GM18505 (cell line): Measurements from ENCODE around the gene ASPDH.

Experiments used
- ATAC-seq: cut with Tn5 transposase; IDR thresholded peaks from one replicate; pipeline ENCODE4 v1.9.1; 2021; ENCODE audit not compliant: unreplicated experiment
- POLR2A ChIP-seq: IDR thresholded peaks from 4 replicates; pipeline ENCODE4 v1.6.1; 2011; ENCODE audit warnings: borderline replicate concordance; ENCODE audit not compliant: insufficient read depth, insufficient read length; ENCODE audit errors: extremely low read depth

ASPDH gene

GRCh38 chr19:50490411-50490811 lies 23.3 kb downstream of the ASPDH start:
- no peak for ATAC-seq
- no peak for TF ChIP-seq POLR2A

DNA sequence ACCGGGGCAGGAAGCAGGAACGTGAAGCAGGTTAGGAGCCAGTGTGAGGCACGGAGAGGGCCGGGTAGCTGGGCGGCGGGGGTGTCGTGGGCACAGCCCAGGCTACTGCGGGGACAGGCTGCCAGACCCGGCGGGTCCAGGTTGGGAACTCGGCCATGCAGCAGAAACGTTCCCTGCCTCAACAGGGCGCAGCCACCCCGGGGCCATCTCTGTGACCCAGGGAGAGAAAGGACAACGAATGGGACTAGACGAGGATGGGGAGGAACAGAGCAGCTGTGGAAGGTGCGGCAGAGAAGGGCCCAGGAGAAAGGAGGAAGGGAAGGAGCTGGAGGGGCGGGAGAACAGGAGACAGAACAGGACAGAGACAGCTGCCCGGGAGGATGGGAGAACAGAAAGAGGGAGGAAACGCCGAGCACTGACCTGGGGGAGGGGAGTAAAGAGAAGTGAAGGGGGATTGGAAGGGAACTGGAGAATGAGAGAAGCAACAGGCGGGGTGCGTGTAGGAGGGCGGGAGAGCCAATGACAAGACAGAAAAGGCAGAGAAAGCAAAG lies 24.2 kb downstream of the ASPDH start:
- TF ChIP-seq POLR2A: no peak
- no peak for ATAC-seq

DNA sequence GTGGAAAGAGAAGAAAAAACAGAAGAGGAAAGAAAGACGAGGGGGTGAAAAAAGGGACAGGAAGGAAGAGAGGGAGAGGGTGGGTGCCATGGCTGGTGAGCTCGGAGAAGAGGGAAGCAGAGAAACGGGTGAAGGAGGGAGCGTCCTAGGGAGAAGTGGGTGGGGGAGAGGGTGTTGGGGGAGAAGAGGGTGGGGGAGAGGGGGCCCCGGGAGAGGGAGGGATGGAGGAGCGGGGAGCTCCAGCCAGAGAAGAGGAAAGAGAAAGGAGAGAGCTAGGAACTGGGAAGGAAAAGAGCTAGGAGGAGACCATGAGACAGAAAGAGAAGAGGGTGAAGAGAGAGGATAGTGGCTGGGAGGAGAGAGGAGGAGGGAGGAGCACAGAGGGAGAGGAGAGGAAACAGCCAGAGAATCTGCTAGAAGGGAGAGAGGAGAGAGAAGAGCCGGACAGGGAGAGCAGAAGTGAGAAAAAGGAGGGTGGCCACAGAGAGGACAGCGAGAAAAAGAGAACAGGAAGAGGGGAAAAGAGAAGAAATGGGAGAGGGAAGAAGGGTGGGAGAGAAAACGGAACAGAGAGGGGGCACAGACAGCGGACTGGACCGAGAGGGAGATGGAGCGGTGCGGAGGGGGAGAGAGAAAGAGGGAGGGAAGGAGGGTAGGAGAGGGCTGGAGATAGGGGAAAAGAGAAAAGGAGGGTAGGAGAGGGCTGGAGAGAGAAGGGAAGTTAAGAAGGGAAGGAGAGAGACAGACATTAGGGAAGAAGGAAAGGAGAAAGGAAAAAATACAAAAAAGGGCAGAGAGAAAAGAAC lies 25.1 kb downstream of the ASPDH start:
- no peak for TF ChIP-seq POLR2A
- ATAC-seq: no peak

- TF ChIP-seq POLR2A: no peak
- no peak for ATAC-seq
These were observed 26.7 kb downstream of the ASPDH start for GRCh38 chr19:50486823-50487515.

DNA sequence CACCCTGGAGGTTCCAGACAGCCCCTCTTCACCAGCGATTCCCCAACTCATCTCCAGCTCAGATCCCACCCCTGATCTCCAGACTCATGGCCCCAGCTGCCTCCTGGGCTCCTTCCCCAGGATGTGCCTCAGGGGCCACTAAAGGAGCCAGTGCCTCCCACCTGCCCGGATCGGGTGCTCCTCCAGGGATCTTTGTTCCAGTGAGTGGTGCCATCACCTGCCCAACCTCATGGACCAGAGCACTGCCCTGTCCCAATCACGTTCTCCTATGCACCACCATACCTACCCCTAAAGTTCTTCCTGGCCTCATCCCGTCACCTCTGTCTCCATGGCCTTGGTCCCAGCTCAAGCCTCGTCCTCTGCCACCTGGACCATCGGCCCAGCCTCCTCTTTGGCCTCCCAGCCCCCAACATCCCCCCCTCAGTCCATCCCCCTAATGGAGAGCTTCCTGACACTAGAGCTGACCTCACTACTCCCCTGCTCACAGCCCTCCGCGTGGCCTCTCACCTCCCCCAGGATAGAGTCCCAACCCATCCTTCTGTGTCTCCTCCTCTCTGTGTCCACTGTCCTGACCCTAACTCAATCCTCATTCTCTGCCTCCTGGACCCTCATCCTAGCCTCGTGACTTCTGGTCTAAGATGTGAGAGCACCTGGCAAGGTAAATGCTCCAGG lies 28.3 kb downstream of the ASPDH start:
- no peak for TF ChIP-seq POLR2A
- ATAC-seq: no peak

GRCh38 chr19:50482916-50483315 lies 30.8 kb downstream of the ASPDH start:
- no peak for TF ChIP-seq POLR2A

GRCh38 chr19:50482271-50482855 lies 31.4 kb downstream of the ASPDH start:
- no peak for TF ChIP-seq POLR2A
- ATAC-seq: no peak

More at GRCh38 chr19:50482916-50483315, 30.8 kb downstream of the ASPDH start:
- ATAC-seq: no peak

- TF ChIP-seq POLR2A: no peak
- ATAC-seq: no peak
These were observed 32.2 kb downstream of the ASPDH start for GRCh38 chr19:50481351-50482149.

DNA sequence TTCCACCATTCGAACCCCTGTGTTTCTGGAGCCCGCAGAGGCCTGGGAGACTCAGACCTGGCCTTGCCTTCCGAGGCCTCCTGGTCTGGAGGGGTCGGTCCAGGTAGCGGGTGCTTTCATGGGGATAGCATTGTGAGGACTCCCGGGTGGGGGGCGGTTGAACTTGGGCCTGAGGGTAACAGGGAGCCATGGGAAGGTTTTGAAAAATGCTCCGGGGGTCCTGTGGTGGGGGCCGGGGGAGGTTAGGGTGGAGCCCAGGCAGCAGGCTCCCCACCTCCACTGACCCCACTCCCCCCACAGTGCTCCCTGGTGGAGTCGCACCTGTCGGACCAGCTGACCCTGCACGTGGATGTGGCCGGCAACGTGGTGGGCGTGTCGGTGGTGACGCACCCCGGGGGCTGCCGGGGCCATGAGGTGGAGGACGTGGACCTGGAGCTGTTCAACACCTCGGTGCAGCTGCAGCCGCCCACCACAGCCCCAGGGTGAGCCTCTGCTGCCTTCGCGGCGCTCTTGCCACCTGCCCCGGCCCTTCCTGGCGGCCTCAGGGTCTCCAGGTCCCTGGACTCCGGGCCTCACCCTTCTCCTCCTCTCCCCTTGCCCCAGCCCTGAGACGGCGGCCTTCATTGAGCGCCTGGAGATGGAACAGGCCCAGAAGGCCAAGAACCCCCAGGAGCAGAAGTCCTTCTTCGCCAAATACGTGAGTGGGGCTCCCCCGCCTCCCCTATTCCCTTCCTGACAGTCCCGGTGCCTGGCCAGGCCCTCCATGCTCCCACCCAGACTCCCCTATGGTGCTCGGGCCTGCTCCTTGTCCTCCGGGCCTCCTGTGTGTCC lies 33.2 kb downstream of the ASPDH start:
- ATAC-seq: no peak

DNA sequence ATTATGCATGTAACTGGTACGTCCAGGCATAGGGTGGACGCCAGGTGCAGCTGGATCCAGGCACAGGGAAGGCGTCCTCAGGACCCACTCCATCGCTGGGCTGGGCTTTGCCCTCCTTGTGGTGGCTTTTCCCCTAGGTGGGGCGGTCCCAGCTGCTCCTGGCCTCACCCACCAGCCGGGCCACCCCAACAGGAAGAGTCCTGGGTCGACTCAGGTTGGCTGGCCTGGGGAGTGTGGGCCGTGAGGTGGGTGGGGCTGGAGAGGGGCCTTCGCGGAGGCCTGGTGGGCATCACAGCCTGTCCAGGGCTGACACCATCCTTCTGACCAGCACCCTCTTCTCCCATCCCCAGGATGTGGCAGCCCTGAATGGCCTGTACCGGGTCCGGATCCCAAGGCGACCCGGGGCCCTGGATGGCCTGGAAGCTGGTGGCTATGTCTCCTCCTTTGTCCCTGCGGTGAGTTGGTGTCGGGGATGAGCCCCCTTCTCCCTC lies 33.9 kb downstream of the ASPDH start:
- ATAC-seq: no peak
- no peak for TF ChIP-seq POLR2A

More for the DNA sequence above, 33.2 kb downstream of the ASPDH start:
- no peak for TF ChIP-seq POLR2A

GRCh38 chr19:50478901-50479715 lies 34.6 kb downstream of the ASPDH start:
- TF ChIP-seq POLR2A: no peak
- no peak for ATAC-seq

DNA sequence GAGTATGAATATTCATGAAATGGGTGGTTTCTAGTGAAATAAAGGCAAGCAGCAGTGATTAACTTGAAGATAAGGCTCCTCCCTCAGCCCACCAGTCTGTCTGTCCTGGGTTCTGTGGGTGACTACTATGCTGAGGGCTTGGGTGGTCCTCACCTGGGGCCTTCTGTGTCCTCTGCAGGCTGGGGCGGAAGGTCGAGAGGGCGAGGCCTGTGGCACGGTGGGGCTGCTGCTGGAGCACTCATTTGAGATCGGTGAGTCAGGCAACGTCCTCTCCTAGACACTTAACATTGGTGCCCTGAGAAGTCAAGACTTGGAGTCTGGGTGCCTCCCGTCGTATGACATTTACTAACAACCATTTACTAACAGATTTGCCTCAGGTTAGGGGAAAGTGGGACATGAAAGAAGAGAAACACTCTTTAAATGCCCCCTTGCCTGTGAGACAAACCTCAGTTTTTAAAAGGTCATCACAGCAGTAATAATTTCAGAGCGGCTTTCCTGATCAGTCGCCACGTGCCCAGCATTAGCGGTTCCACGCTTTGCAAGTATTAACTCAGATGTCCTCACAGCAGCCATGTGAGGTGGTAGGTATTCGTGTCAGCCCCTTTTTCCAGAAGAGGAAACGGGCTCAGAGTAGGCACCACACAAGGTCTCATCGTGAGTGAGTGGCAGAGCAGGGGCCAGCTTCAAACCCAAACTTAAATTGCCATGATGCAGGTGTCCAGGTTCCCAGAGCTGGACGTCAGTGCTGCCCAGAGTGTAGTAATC lies 35.8 kb downstream of the ASPDH start:
- ATAC-seq: no peak

More for the DNA sequence above, 35.8 kb downstream of the ASPDH start:
- TF ChIP-seq POLR2A: no peak
